Neuronal stem cell (in vitro differentiated cells): ENCODE results near the gene OSBPL10.

Experiments
- DNase-seq: peaks from one replicate; pipeline ENCODE4 v3.0.0-alpha.2; 2013; ENCODE audit warnings: low spot score
- H2AFZ ChIP-seq: one replicate; pipeline ENCODE4 v1.6.1; 2013; ENCODE audit warnings: mild to moderate bottlenecking, low read length, inconsistent platforms
- H2AK5ac ChIP-seq: 2 replicates; pipeline ENCODE4 v1.6.1; 2013; ENCODE audit warnings: low read depth, mild to moderate bottlenecking, inconsistent platforms, low read length, moderate library complexity, mixed read lengths
- H2BK120ac ChIP-seq: 2 replicates; pipeline ENCODE4 v1.6.1; 2013; ENCODE audit warnings: low read depth, mild to moderate bottlenecking, inconsistent platforms, low read length, moderate library complexity, mixed read lengths
- H2BK12ac ChIP-seq: one replicate; pipeline ENCODE4 v1.6.1; 2013; ENCODE audit warnings: low read length, inconsistent platforms
- H2BK15ac ChIP-seq: 2 replicates; pipeline ENCODE4 v1.6.1; 2013; ENCODE audit warnings: mild to moderate bottlenecking, low read length, inconsistent platforms, mixed read lengths
- H2BK5ac ChIP-seq: one replicate; pipeline ENCODE4 v1.6.1; 2013; ENCODE audit warnings: inconsistent platforms, mild to moderate bottlenecking, low read length, moderate library complexity
- H3K14ac ChIP-seq: one replicate; pipeline ENCODE4 v1.6.1; 2013; ENCODE audit warnings: low read length, inconsistent platforms
- H3K18ac ChIP-seq: 2 replicates; pipeline ENCODE4 v1.6.1; 2013; ENCODE audit warnings: low read length, inconsistent platforms
- H3K23ac ChIP-seq: 2 replicates; pipeline ENCODE4 v1.6.1; 2013; ENCODE audit warnings: low read depth, mild to moderate bottlenecking, mixed read lengths, low read length, inconsistent platforms; ENCODE audit not compliant: poor library complexity
- H3K27ac ChIP-seq: replicated peaks from 3 replicates; pipeline ENCODE4 v1.5.1; 2013; ENCODE audit warnings: low read length, inconsistent platforms
- H3K27me3 ChIP-seq, 3 experiments: 2 replicates each; pipeline ENCODE4 v1.6.1; 2013; ENCODE audit warnings: low read length in 3 of 3, mild to moderate bottlenecking in 2 of 3, inconsistent platforms in 1 of 3, low read depth in 1 of 3, mixed read lengths in 1 of 3, moderate library complexity in 1 of 3; ENCODE audit not compliant: control insufficient read depth in 3 of 3, insufficient read depth in 3 of 3
- H3K36me3 ChIP-seq, 2 donors: replicated peaks in 1 of 2; 2 replicates each; pipeline ENCODE4 v1.6.1; 2013; ENCODE audit warnings: low read length in 2 of 2; ENCODE audit not compliant: control insufficient read depth in 2 of 2, insufficient read depth in 2 of 2
- H3K4ac ChIP-seq: 2 replicates; pipeline ENCODE4 v1.6.1; 2013; ENCODE audit warnings: inconsistent platforms, mild to moderate bottlenecking, low read length, moderate library complexity
- H3K4me1 ChIP-seq, 2 donors: 1 replicate in 1 of 2; 2 replicates in 1 of 2; pipeline ENCODE4 v1.6.1; 2013; ENCODE audit warnings: low read length in 2 of 2, low read depth in 1 of 2; ENCODE audit not compliant: control insufficient read depth in 2 of 2, insufficient read depth in 1 of 2
- H3K4me2 ChIP-seq: one replicate; pipeline ENCODE4 v1.6.1; 2013; ENCODE audit warnings: mild to moderate bottlenecking, low read length, inconsistent platforms; ENCODE audit not compliant: insufficient read depth, poor library complexity, severe bottlenecking
- H3K4me3 ChIP-seq, 2 donors: 2 replicates each; pipeline ENCODE4 v1.5.1; 2013; ENCODE audit warnings: low read length in 2 of 2, mild to moderate bottlenecking in 2 of 2, inconsistent platforms in 1 of 2, moderate library complexity in 1 of 2
- H3K79me1 ChIP-seq: one replicate; pipeline ENCODE4 v1.6.1; 2013; ENCODE audit warnings: low read depth, mild to moderate bottlenecking, inconsistent platforms, low read length, moderate library complexity
- H3K9ac ChIP-seq: one replicate; pipeline ENCODE4 v1.6.1; 2013; ENCODE audit warnings: mild to moderate bottlenecking, low read depth, low read length, inconsistent platforms; ENCODE audit not compliant: poor library complexity
- H3K9me3 ChIP-seq, 2 donors: replicated peaks in 1 of 2; 2 replicates each; pipeline versions ENCODE3 to v1.6.1; 2013; ENCODE audit warnings: low read length in 2 of 2, mild to moderate bottlenecking in 2 of 2, inconsistent platforms in 1 of 2, low read depth in 1 of 2, mixed read lengths in 1 of 2, moderate library complexity in 1 of 2; ENCODE audit not compliant: control insufficient read depth in 2 of 2, insufficient read depth in 1 of 2
- H4K8ac ChIP-seq: one replicate; pipeline ENCODE4 v1.6.1; 2013; ENCODE audit warnings: low read depth, mild to moderate bottlenecking, inconsistent platforms, low read length, moderate library complexity
- H4K91ac ChIP-seq: one replicate; pipeline ENCODE4 v1.6.1; 2013; ENCODE audit warnings: low read length, low read depth, mild to moderate bottlenecking, inconsistent platforms; ENCODE audit not compliant: poor library complexity
- WGBS, 2 donors: extraction: QIAGEN DNeasy Blood & Tissue Kit; methylation state at CpG; one replicate each; pipeline ENCODE4 v1.1.7; 2013; ENCODE audit warnings: missing lambda C conversion rate in 2 of 2, mixed read lengths in 1 of 2; ENCODE audit not compliant: insufficient read length in 2 of 2, insufficient replicate concordance in 1 of 2; ENCODE audit errors: extremely low coverage in 2 of 2; 5-methylcytosine and 5-hydroxymethylcytosine counted together

The OSBPL10 gene

DNA sequence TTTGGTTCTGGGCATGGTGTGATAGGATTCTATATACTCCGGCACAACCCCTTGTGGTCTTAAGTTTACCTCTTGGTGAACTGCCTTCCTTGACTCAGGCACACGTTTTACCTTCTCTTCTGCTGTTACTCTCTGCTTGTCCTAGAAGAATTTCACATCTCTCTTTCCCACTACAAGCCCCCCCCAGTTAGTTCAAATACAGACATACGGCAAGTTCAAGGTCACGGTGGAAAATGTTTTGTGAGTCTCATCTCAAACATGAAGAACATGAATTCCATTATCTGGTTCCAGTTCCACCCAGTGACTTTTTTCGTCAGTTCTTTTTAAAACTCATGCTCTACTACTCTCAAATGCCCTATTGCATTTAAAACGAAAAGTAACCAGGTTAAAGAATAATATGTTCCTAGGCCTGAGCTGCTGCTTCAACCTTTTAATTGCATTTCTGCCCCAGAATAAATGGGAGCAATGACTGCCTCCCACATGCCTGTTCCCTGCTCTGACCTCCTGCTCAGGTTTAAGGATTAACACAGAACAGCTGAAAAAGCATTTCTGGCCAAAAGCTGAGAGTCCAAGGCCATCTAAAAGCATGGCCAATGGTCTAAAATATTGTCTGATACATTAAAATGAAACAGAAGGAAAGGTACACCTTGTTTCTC, 132.8 kb downstream of the OSBPL10 start:
- H3K14ac ChIP-seq: no peak overlapping the region
- no peak overlapping the region for H4K91ac ChIP-seq
- H2BK15ac ChIP-seq: no peak overlapping the region
- H3K9ac ChIP-seq: no peak overlapping the region
- no peak overlapping the region for H3K23ac ChIP-seq
- no peak overlapping the region for H2BK5ac ChIP-seq
- no peak overlapping the region for H3K27ac ChIP-seq
- no peak overlapping the region for H2AK5ac ChIP-seq
- no peaks in the 10 kb centered on the region for H3K9me3 ChIP-seq
- no peak overlapping the region for H3K4ac ChIP-seq
- WGBS, 2 donors: no CpG with 5 or more reads among the region's 6 CpGs
- peaks cover 0 to 3% of the 10 kb centered on the region in 2 donors for H3K4me1 ChIP-seq
- no peak overlapping the region for H2BK12ac ChIP-seq
- no peaks in the 10 kb centered on the region for H3K79me1 ChIP-seq
- no peak overlapping the region for H3K4me2 ChIP-seq
- H3K18ac ChIP-seq: no peak overlapping the region
- H3K36me3 ChIP-seq: no peaks in the 10 kb centered on the region
- no peak overlapping the region for H2BK120ac ChIP-seq
- no peaks in the 10 kb centered on the region for H3K27me3 ChIP-seq
- no peak for DNase-seq
- H3K4me3 ChIP-seq: no peak overlapping the region
- H4K8ac ChIP-seq: no peak overlapping the region
- no peak overlapping the region for H2AFZ ChIP-seq

DNA sequence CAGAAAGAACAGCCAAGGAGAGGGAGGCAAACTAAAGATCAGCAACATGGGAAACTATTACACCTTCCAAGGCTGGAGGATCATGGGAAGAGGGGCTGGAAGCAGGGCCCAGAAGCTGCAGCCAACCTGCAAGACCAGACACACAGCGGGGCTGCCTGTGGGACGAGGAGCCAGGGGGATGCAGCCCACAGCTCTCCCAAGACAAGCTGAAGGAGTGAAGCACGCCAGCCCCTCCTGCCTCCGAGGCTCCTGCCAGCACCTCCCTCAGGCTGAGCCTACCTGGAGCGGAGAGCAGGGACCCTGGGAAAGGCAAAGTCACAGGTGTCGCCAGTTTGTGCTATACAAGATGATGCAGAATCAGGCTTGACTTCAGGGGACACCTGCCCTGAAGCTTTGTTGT, 133.3 kb downstream of the OSBPL10 start:
- H2BK12ac ChIP-seq: no peak overlapping the region
- H4K8ac ChIP-seq: no peak overlapping the region
- no peak overlapping the region for H4K91ac ChIP-seq
- H3K9ac ChIP-seq: no peak overlapping the region
- H3K4ac ChIP-seq: no peak overlapping the region
- WGBS, 2 donors: no CpG with 5 or more reads among the region's 6 CpGs
- H3K23ac ChIP-seq: no peak overlapping the region
- no peak overlapping the region for H3K4me2 ChIP-seq
- H3K27me3 ChIP-seq: no peaks in the 10 kb centered on the region
- no peak overlapping the region for H2BK15ac ChIP-seq
- no peak for DNase-seq
- no peak overlapping the region for H3K18ac ChIP-seq
- H3K4me1 ChIP-seq: peaks cover 0 to 3% of the 10 kb centered on the region in 2 donors
- H3K79me1 ChIP-seq: no peaks in the 10 kb centered on the region
- no peaks in the 10 kb centered on the region for H3K36me3 ChIP-seq
- no peak overlapping the region for H2AFZ ChIP-seq
- no peak overlapping the region for H3K27ac ChIP-seq
- no peak overlapping the region for H3K4me3 ChIP-seq
- H3K9me3 ChIP-seq: no peaks in the 10 kb centered on the region
- H2BK120ac ChIP-seq: no peak overlapping the region
- no peak overlapping the region for H3K14ac ChIP-seq
- no peak overlapping the region for H2BK5ac ChIP-seq
- H2AK5ac ChIP-seq: no peak overlapping the region

DNA sequence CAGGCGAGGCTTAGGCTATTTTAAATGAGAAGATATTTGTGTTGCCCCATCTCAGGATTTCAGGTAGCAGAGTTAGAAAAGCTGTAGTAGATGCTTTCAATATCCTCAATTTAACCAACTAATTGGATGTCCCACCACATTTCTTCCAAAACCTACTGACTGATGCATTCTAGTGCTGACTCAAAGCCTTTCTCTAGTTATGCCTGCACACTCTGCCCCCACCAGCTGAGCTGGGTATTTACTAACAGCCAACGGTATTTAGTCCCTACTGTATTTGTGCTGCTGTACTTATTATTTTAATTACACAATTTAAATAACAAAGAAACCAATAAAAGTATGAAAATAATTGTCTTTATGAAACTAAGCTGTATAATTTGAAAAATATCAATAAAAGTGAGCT, 139.5 kb downstream of the OSBPL10 start:
- Histone ChIP-seq H4K91ac (no peak overlapping the region), H3K23ac (no peak overlapping the region), H3K4me1 (no peaks in the 10 kb centered on the region), H3K27me3 (no peaks in the 10 kb centered on the region), H3K9me3 (no peaks in the 10 kb centered on the region), H3K18ac (no peak overlapping the region), H2BK120ac (no peak overlapping the region), H3K9ac (no peak overlapping the region), H3K14ac (no peak overlapping the region), H2AK5ac (no peak overlapping the region), H3K4me3 (no peak overlapping the region), H2BK12ac (no peak overlapping the region), H3K27ac (no peak overlapping the region), H3K4me2 (no peak overlapping the region), H2BK15ac (no peak overlapping the region), H2AFZ (no peak overlapping the region), H3K79me1 (no peaks in the 10 kb centered on the region), H2BK5ac (no peak overlapping the region), H3K4ac (no peak overlapping the region), H4K8ac (no peak overlapping the region), H3K36me3 (no peaks in the 10 kb centered on the region)
- WGBS, 2 donors: no CpG with 5 or more reads among the region's 2 CpGs
- no peak for DNase-seq

DNA sequence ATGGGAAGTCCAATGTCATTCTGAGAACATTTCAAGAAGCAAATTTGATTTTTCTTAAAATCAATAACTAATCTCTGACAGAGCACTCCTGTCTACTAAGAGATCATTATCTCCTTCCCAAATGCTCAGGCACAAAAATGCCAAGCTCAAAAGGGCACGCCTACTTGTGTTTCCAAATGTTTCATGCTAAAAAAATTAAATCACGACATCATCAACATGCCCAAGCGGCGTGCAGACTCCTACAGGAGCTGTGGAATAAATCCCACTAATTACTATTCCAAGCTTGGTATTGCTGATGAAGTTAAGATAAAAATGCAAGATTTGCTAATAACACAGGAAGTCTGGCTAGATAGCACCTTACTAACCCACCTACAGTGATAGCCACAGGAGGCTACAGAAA, 140.8 kb downstream of the OSBPL10 start:
- no CpG with 5 or more reads among the region's 4 CpGs for WGBS, 2 donors

More for the DNA sequence above, 140.8 kb downstream of the OSBPL10 start:
- H3K4ac ChIP-seq: no peak overlapping the region
- no peak overlapping the region for H2AK5ac ChIP-seq
- H2BK15ac ChIP-seq: no peak overlapping the region
- DNase-seq: no peak
- H3K27me3 ChIP-seq: no peaks in the 10 kb centered on the region
- H3K23ac ChIP-seq: no peak overlapping the region
- no peak overlapping the region for H3K4me2 ChIP-seq
- H4K8ac ChIP-seq: no peak overlapping the region
- H3K14ac ChIP-seq: no peak overlapping the region
- no peak overlapping the region for H2AFZ ChIP-seq
- H3K9ac ChIP-seq: no peak overlapping the region
- H2BK5ac ChIP-seq: no peak overlapping the region
- no peaks in the 10 kb centered on the region for H3K4me1 ChIP-seq
- H3K9me3 ChIP-seq: no peaks in the 10 kb centered on the region
- no peaks in the 10 kb centered on the region for H3K79me1 ChIP-seq
- no peak overlapping the region for H2BK12ac ChIP-seq
- no peak overlapping the region for H3K18ac ChIP-seq
- H2BK120ac ChIP-seq: no peak overlapping the region
- H3K4me3 ChIP-seq: no peak overlapping the region
- H3K27ac ChIP-seq: no peak overlapping the region
- no peak overlapping the region for H4K91ac ChIP-seq
- no peaks in the 10 kb centered on the region for H3K36me3 ChIP-seq
